NCI-H2171 (cell line): Measurements from ENCODE around the gene TRPM2.
"Not testable (repeated sequence)": the region's sequence is repeated elsewhere in the genome, so short reads cannot be mapped to it uniquely, and the experiment has no call there.

Experiments used
- DNase-seq: peaks from one replicate; lab custom pipeline; 2025; lab: John Stamatoyannopoulos, UW

TRPM2 gene

DNA sequence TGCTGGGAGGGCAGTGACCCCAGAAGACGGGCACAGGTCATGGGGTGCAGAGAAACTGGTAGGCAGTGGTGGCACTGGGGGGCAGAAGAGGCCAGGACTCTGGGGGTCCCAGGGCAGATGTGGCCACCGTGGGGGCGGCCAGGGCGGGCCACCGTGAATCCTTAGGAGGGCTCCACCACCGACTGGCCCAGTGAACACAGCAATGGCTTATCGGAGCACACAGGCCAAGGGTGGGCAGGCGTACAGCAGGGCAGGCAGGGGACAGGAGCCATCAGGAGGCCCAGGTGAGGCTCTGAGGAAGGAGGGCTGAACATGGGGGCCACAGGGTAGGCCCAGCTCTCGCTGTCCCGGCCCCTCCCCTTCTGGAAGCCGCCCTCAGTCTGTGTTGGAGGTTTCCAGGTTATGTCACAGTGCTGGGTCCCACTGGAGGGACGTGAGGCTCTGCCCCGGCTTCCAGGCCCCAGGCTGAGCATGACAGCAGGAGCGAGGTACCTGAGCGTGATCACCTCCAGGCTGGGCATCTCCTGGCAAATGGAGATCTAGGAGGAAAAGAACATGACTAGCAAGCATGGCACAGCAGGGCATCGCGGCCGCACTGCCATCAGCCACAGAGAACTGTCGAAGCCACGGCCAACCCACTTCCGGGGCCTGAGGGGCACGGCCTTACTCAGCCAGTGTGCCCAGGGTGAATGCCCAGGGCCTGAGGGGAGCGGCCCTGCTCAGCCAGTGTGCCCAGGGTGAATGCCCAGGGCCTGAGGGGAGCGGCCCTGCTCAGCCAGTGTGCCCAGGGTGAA lies 18.0 kb upstream of the TRPM2 start:
- no peak for DNase-seq

DNA sequence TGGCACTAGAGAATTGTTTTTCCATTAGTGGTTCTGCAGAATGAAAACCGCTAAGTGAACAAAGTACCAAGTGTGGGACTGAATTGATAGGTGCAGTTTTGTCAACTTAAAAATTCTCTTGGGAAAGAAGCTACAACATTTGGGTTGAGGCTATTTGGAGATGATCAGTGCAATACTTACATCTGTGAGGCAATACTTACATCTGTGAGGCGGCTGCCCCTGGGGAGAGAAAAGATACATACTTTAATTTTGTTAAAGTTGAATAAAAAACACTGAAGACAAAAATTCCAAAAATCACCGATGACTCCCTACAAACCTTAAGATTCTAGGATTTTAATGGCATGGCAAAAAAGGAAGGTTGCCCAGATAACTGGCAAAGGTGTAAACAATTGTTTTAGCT lies 16.0 kb upstream of the TRPM2 start:
- no peak for DNase-seq

DNA sequence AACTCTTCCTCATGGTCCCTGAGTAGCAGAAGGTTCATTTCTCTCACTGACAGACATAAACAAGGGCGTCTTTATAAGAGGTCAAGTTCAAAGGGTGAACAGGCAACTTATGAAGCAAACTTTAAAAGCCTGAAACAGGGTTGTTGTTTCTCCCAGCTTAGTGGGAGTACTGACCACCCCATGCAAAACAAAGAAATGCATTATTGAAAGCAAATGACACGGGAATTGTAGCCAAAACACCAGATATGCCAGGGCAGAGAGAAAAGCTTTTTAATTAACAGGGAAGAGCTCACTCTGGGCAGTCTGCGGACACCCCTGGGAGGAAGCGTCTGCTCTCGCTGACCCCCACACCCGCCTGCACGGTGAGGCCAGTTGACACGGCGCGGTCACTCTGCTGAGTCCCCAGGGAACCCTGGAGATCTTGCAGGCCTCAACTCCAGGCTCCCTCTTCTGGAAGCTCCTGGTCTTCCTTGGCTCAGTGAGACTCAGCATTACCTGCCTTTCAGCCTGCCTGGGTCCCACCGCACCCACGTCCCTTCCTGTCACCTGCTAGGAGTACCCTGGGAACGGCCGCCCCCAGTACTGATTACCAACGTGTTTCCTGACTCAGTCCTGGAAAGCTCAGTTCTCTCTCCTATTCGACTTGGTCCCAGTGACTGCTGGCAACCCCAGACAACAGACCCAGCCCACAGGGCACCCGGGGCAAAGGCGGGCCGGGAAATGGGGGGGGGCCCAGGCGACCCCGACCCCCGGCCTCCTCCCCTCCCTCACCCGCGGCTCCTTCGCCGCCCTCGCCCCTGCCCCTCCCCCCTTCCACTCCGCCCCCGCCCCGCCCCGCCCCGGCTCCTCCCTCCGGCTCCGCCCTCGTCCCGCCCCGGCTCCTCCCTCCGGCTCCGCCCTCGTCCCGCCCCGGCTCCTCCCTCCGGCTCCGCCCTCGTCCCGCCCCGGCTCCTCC lies 15.2 kb upstream of the TRPM2 start:
- no peak for DNase-seq

DNA sequence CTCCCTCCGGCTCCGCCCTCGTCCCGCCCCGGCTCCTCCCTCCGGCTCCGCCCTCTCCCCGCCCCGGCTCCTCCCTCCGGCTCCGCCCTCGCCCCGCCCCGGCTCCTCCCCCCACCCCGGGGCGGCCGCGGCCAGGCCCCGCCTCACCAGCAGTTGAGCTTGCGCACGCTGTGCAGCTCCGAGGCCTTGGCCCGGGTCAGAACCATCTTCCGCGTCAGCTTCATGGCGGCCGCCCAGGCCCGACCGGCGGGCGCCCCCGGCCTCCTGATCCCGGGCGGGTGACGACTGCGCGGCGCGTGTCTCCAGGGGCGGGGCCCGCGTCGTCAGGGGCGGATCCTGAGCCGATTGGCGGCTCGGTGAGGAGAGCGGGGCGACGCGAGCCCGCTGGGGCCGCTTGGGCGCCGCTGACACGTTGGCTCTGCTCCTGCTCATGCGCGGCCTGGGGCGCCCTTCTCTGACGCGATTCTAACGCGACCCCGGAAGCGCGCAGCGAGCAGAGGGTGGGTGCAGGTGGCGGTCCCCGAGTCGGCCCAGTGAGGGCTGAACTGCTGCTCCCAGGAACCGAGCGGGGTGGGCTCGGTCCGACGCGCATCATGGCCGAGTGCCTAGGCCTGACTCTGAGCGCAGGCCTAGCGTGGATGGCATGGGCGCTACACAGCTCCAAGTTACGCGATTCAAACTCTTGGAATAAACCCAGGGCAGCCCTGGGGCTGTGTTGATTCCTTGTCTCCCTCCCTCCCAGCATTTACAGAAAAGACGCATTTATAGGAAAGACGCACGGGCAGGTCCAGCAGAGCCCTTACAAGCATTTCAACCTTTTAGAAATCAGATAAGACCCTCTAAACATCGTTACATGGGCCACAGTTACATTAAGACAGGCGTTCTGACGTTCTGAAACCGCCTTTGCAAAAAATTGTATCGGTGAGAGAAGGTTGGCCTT lies 14.2 kb upstream of the TRPM2 start, which contains the start of gene CFAP410:
Gene CFAP410 (minus strand): TSS at position 420 of the 940 bp plus-strand sequence. CDS start 196 bp downstream, at position 224.
- peak; percentile 93 for DNase-seq

DNA sequence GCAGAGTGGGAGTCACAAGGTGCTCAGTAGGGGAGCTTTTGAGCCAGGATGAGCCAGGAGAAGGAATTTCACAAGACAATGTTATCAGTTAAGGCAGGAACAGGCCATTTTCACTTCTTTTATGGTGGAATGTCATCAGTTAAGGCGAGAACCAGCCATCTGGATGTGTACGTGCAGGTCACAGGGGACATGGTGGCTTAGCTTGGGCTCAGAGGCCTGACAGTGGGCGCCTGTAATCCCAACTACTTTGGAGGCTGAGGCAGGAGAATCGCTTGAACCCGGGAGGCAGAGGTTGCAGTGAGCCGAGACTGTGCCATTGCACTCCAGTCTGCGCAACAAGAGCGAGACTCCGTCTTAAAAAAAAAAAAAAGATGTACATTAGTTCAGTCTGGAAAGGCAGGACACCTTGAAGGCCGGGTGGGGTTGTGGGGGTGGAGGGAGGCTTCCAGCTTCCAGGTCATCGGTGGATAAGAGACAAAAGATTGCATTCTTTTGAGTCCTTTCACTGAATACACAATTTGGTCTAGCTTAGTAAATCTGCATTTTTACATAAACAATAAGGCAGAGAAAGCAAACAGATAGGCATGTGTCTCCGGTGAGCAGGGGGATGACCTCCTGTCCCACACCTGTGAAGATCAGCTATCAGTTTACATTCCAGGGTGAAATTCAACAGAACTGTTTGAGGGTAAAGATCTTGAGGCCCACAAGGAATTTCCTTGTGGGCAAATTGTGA lies 11.5 kb upstream of the TRPM2 start:
- not testable (repeated sequence) for DNase-seq

DNA sequence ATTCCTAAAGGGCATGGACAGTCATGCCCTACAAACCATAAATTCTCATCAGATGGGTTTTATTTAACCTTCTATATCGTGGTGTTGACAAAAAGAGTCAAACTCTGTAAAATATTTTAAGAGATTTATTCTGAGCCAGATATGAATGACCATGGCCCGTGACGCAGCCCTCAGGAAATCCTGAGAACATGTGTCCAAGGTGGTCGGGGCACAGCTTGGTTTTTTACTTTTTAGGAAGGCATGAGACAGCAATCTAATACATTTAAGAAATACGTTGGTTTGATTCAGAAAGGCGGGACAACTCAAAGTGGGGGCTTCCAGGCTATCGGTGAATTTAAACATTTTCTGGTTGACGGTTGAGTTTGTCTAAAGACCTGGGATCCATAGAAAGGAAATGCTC lies 10.4 kb upstream of the TRPM2 start:
- DNase-seq = not testable (repeated sequence)

DNA sequence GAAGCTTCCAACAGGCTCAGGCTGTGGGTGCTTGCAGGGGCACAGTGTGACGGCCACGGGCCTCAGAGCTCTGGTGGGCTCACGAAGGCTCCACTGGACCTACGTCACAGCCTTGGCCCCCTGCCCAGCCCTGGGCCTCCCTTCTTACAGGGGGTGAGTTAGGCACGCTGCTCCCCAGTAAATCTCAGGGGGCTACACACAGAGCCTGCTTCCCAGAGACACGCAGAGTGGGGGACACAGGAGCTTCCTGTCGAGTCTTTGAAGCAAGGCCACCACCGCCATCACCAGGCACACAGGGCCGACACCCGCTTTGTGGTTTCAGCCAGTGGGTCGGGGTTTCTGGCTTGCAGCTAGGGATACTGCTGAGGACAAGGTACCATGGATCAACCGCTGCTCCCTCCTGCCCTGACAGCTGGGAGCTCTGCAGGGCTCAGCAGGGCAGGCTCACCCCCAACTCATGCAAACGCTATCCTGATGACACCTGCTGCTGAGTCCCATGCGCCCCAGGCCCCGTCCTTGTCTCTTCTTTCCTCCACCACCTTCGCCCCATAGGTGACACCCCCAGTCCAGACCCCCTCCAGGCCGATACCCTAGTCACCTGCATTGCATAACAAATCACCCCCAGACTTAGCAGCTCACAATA lies 8.8 kb upstream of the TRPM2 start:
- no peak for DNase-seq

DNA sequence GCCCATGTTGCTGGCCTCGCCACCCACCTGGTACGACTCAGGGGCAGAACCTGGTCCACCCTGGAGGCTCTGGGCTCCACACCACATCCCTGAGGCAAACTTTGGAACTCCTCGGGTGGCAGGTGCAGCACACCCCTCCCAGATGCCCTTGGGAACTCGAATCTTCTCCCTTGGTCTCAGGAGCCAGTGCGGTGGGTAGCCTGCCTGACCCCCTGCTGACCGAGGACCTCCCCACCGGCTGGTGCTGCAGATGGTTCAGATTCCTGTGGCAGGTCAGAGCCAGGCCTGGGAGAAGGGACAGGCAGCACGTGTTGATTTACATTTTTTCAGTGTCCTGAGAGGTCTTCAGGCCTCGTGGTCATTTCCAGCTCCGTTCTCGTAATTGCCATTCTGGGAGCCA lies 7.9 kb upstream of the TRPM2 start:
- no peak for DNase-seq

DNA sequence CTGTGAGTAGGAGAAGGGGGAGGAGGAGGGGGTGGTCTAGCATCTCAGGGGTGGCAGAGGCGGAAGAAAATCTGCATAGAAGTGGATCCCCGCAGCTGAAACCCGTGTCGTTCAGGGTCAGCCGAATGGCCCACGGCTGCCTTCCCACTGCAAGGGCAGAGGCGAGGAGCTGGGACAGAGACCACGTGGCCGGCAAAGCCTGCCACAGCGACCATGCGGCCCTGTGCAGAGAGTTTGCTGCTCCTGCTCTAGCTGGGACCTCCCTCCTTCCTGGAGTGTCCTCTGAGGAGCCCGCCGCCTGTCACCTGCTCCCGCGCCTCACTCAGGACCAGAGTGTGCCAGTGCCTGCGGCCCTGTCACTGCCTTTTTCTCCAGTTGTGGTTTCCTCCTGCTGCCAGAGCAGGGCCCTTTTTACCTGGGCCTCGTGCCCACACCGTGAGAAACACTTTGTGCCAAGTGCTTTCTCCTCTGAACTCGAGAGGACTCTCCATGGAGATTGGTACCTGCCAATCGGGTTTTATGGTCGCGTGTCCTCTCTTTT lies 5.4 kb upstream of the TRPM2 start:
- no peak for DNase-seq

DNA sequence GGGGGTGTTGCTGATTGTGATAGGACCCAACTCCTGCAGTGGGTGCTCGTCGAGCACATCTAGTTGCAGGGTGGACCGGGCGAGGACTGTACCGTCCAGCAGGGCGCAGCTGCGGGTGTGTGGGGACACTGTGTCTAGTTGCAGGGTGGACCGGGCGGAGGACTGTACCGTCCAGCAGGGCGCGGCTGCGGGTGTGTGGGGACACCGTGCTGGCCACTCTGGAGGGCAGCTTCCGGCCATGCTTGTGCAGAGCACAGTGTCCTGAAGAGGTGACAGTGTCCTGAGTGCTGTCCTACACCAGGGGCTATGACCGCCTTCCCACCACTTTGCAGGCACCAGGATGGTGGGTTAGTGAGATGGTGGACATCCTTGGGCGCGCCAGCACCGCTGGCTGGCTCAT lies 4.6 kb upstream of the TRPM2 start:
- no peak for DNase-seq

DNA sequence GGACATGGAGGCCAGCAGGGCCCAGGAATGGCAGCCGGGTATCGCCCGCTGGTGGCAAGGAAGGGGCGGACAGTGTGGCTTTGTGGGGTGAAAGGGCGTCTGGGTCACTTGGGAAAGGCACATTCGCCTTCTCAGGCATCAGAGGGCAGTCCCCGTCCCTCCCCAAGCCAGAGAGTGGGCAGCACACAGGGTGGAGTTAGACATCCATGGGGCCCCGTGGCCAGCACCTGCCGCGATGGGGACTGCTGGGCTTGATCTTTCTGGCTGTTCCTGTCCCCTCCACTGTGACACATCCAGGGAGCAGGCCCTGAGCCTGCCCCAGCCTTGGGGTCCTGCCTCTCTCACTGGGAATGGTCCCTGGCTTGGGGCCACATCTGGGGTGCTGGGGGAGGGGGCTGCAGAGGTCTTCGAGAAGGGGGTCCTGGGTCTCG lies 4.0 kb upstream of the TRPM2 start:
- DNase-seq = no peak

DNA sequence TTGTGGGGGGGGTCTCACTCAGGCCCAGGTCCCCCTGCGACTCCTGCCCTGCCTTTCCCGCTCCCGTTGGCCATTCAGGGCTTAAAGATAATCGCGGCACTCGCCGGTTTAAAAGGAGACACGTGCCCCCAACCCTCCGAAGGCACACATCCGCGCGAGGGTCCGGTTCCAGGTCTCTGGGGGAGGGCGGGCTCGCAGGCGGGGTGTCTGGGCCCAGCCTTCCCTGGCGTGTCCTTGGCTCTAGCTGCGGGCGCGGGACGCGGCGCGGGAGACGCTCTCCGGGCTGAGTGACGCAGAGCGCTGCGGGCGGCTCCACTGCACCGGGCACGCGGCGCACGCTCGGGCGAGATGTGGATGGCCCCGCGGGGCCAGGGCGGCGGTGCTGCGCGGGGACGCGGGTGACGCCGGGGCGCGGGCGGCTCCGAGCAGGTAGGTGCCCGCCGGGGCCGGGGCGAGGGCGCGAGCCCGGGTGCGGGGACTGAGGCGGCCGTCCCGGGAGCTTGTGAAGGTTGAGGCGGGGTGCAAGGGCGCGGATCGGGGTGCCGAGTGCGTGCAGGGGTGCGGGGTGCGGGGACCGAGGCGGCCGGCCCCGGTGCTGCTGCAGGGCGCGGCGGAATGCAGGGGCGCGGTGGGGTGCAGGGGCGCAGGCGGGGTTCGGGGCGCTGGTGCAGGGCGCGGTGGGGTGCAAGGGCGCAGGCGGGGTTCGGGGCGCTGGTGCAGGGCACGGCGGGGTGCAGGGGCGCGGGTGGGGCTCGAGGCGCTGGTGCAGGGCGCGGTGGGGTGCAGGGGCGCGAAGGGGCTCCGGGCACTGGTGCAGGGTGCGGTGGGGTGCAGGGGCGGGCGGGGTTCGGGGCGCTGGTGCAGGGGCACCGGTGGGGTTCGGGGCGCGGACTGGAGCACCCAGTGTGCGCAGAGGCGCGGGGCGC lies 3.3 kb upstream of the TRPM2 start:
- DNase-seq = no peak

DNA sequence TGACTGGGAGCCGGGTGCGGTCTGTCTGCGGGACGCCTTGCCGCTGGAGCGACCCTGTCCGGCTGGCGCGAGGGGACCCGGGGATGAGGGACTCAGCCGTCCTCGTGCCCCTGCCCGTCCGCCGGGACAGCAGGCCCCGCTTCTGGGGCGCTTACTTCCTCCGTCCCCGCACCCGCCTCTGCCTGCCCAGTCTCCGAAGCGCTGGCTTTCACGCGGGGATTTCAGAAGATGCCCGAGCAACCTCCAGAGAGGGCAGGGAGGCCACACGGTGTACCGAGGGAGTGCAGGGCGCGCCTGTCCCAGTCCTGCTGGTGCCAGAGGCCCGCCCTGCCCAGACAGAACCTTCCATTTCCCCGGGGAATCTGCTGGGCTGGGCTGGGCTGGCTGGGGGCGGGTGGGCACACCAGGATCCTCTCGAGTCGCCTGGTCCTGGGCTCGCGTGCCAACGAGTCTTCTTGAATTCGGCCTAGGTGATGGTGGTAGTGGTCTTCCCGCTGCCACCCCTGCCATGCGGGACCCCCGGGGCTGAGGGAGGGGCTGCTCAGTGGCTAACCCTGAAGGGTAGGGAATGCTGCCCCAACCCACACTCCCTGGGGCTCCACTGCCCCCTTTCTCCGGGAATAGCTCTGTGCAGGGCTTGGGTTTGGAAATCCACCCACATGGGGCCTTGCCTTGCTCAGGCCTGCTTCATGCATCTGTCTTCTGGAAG lies 2.5 kb upstream of the TRPM2 start:
- no peak for DNase-seq

DNA sequence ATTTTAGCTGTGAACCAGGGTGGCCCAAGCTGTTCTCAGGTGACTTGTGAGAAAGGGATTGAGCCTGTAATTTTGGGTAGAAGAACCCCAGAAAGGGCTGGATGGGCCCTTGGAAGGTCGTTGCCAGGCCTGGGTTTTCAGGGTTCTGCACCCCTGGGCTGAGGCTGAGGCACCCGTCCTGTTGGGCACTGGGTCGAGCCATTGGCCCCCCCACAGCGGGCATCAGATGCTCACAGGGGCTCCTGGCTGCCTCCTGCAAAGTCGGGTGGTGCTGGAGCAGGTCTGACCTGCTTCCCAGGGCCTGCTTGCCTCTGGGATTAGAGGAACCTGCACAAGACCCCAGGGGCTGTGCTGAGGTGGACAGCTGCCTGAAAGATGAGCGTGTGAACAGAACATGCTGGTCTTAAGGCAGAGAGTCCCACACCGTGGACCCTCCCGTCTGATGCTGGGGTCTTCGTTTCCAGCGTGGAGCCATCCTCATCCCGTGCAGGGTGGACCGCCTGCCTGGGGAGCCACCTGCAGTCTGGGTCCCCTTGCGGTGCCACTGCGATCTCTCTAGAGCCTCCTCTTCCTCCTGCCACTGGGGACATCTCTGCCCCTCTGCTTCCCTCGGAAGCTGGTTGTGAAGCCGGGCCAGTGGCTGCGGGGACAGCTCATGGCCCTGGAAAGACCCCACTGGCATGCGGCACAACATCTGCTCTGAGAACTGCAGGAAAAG lies 1.7 kb upstream of the TRPM2 start:
- DNase-seq = no peak

DNA sequence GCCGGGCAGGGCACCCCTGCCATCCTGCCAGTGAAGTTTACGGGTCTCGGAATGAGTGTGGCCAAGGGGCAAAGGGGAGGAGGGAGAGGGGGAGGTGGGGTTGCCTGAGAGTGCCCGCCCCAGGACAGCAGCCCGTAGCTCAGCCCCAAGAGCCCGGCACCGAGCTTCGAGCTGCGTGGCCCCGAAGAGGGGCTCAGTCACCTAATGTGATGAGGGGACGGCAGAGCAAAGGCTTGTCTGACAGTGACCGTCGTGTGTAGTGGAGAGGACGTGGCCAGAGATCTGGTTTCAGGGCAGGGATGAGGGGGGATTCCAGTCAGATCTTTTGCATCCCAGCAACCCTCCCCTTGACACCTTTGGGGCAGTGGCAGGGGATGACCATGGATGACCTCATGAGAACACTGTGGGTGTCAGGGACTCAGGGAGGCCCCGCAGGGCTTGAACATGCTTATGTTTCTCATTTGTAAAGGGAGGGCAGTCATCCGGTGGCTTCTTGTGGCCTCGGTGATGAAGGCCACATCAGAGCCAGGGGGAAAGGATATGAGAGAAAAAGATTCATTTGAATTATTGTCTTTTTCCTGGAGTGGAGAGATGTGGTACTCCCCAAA lies 1.1 kb upstream of the TRPM2 start:
- no peak for DNase-seq

DNA sequence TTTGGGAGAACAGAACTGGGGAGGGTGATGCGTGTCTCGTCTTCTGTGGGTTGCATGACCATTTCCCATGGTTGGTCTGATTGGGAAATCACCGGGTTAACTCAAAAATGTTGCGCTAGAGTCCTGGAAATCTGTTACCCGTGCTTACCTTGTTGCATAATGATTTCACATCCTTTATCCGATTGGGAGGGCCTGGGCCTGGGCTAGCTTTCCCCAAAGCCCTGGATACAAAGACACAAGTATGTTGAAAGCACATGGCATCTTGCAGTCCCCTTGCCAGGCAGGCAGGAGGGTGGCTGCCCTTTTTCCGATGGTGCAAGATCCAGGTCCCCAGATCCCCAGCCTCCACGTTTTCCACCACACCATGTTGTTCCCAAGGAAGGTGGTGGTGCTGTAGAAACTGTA lies 582 bp downstream of the TRPM2 start:
- no peak for DNase-seq
